ENCODE data around the gene MEDAG.

Gene MEDAG

DNA sequence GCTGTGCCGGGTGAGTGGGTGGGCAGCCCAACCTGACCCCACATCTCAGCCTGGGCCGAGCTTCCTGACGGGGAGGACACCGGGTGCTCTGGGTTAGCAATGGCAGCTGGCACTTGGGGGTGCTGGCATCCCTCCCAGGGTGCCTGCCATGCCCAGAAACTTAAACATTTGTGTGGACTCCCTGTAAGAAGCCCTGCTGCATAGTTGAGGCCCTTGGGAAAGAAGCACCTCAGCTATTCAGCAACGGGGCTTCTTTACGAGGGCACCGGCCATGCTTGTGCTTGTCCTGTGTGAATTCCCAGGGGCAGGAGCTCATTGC is 33.8 kb upstream of the MEDAG start:
- DNase-seq (ENCODE audit: low read depth), result no peak
- TF ChIP-seq, protein P1, sequence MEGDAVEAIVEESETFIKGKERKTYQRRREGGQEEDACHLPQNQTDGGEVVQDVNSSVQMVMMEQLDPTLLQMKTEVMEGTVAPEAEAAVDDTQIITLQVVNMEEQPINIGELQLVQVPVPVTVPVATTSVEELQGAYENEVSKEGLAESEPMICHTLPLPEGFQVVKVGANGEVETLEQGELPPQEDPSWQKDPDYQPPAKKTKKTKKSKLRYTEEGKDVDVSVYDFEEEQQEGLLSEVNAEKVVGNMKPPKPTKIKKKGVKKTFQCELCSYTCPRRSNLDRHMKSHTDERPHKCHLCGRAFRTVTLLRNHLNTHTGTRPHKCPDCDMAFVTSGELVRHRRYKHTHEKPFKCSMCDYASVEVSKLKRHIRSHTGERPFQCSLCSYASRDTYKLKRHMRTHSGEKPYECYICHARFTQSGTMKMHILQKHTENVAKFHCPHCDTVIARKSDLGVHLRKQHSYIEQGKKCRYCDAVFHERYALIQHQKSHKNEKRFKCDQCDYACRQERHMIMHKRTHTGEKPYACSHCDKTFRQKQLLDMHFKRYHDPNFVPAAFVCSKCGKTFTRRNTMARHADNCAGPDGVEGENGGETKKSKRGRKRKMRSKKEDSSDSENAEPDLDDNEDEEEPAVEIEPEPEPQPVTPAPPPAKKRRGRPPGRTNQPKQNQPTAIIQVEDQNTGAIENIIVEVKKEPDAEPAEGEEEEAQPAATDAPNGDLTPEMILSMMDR (IDR thresholded peaks at IDR 0.05; ENCODE audit: control insufficient read depth, insufficient read depth, low read depth, low read length, missing control alignments), result no peak
- no peak overlapping the region for H3K4me3 ChIP-seq (ENCODE audit: control insufficient read depth, low read depth, low read length)

DNA sequence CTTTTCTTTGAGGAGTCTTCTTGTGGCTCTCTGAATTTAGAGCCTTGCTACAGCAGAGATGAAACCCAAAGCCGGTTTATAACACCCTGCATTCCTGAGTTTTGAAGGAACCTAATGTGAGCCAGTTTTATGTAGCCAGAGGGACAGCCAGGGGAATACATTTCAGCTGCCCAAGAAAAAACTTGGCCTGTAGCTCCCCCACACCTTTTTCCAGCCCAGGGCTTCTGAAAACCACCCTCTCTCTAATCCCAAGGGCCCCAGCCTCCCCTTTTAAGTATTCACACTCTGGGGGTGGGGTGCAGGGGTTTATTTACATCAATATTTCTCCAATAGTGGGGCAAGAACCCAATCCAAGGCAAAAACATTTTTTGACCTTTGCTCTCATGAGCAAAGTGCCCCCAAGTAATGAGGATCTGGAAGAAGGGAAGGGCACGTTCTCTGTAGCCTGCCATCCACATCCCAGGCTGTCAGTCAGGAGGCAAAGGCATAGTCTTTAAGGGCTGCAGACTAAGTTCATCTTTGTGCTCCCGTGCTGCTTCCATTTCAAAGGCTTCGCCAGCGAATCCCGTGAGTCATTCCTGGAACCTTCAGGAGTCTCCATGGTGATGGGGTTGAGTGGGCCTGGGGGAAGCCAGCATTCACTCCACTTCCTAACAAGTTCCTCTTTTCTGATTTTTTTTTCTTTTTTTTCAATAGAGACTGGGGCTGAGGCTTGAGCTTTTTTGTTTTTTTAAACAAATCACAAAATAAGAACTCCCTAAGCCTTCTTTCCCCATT is 33.2 kb upstream of the MEDAG start:
- TF ChIP-seq, protein P1 (IDR thresholded peaks at IDR 0.05; ENCODE audit: control insufficient read depth, insufficient read depth, low read depth, low read length, missing control alignments), result no peak
- no peak overlapping the region for H3K4me3 ChIP-seq (ENCODE audit: control insufficient read depth, low read depth, low read length)

DNA sequence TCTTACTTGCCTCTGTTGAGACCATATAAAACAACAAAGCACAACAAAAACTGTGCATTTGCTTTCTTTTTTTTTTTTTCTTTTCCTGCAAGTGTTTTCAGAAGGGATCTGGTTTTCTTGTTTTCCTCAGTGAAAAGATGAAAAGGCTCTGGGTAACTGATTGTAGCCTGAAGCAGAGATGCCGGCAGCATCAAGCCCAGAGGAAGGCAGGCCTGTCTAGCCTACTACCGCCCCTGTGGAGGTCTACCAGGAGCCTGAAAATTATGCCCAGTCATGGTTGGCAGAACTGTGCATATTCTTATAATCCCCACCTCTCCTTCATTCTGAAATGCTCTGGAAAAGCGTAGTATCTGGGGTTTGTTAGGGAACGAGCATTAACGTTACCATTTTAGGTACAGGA is 32.6 kb upstream of the MEDAG start:
- TF ChIP-seq, protein P1 (IDR thresholded peaks at IDR 0.05; ENCODE audit: control insufficient read depth, insufficient read depth, low read depth, low read length, missing control alignments), result no peak
- DNase-seq (ENCODE audit: low read depth), result no peak
- H3K4me3 ChIP-seq (ENCODE audit: control insufficient read depth, low read depth, low read length), result no peak overlapping the region

More for the DNA sequence above, 33.2 kb upstream of the MEDAG start:
- no peak for DNase-seq (ENCODE audit: low read depth)

DNA sequence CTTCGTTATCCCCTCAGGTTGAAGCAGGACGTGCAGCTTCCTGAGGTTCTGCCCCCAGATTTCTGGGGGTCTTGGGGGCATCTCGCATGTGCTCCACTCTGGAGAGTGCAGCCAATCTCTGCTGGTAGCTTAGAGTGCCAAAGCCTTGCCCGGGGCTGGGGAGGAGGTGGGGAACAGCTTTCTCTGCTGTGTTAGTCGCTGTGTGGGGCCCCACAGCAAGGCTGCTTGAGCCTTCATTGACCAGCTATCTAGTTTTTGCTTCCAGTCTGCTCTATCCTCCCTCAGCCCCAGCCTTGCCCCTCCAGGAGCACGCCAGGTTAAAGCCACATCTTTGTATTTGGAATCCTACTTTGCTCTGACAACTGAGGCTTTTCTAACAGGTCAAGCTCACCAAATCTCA is 32.0 kb upstream of the MEDAG start:
- TF ChIP-seq, protein P1 (IDR thresholded peaks at IDR 0.05; ENCODE audit: control insufficient read depth, insufficient read depth, low read depth, low read length, missing control alignments), result no peak
- no peak overlapping the region for H3K4me3 ChIP-seq (ENCODE audit: control insufficient read depth, low read depth, low read length)
- DNase-seq (ENCODE audit: low read depth), result no peak

DNA sequence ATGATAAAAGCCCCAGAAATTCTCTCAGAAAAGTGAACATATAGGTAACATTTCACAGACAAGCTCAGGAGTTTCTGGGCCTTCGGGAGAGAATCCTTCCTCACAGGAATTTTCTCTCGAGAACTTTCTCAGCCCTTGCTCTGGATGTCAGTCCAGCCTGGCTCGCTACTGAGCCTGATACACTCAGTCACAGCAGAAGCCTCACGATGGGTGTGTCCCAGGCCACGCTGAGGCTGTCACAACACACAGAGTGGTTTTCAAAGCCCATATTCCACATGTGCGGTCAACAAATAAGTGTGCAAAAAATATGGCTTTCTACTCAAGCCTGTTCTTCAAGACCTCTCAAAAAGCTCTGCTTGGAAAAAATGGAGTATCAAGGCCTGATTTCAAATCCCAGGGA is 31.5 kb upstream of the MEDAG start:
- no peak for DNase-seq (ENCODE audit: low read depth)
- TF ChIP-seq, protein P1 (IDR thresholded peaks at IDR 0.05; ENCODE audit: control insufficient read depth, insufficient read depth, low read depth, low read length, missing control alignments), result no peak
- H3K4me3 ChIP-seq (ENCODE audit: control insufficient read depth, low read depth, low read length), result no peak overlapping the region

DNA sequence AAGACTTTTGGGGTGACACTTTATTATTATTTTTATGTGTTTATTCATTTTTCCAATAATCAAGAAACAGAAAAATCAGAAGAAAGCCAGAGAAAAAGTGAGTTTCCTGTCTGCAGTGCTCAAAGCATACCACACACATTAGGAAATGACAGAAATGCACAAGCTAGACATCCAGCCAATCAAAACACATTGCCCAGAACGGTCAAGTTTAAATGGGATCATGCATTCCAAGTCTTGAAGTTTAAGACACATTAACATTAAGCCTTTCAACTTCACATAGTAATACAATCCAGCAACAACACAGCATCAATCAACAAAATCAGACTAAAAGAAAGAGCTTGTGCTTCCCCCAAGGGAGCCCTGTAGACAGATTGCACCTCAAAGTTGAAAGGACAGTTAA is 28.7 kb upstream of the MEDAG start:
- no peak overlapping the region for H3K4me3 ChIP-seq (ENCODE audit: control insufficient read depth, low read depth, low read length)
- TF ChIP-seq, protein P1 (IDR thresholded peaks at IDR 0.05; ENCODE audit: control insufficient read depth, insufficient read depth, low read depth, low read length, missing control alignments), result no peak
- no peak for DNase-seq (ENCODE audit: low read depth)

All from AG09309 (cell line).